NCI-H2227 (cell line): ENCODE data around the gene VTI1A.
A peak's percentile ranks its signal among the peaks of the same experiment; 100 is the strongest.
"Not testable (repeated sequence)": the region's sequence is repeated elsewhere in the genome, so short reads cannot be mapped to it uniquely, and the experiment has no call there.

ENCODE experiments used
- DNase-seq: peaks from one replicate; lab custom pipeline; 2025; ENCODE audit not compliant: unreplicated experiment; lab: John Stamatoyannopoulos, UW

The VTI1A gene

DNA sequence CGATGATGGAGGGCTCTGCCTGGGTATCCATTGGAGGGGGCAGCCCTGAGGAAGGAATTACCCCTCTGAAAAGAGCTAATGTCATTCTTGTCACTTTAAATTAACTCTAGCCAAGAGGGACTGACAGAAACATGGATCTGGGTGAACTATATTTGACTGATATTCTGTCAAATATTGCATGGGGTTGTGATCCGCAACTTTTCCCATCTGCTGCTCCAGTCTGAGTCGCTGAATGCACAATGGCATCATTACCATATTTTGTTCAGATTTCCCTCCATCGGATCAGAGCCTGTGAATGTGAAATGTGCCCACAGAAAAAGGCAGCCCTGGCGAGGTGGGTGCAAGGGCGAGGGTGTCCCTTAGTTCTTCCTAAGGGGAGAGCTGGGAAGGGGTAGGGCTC, 402.5 kb downstream of the VTI1A start:
- no peak for DNase-seq

DNA sequence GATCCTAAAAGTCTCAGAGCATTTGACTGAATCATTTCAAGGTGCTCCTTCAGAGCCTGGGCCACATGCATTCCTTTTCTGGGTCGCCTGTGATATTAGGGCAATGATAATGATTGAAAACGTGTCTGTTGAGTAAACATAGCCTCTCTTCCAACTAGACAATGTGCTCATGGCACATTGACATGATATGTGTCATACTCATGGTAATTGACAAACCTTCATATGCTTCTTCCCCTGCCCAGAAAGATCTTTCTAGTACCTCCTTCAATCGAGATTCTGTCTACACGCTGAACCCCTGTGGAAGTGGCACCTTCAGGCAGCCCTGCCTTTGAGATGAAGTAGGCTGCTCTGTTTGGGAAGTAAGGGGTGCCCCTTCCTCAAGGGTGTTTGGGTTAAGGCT, 404.2 kb downstream of the VTI1A start:
- DNase-seq = no peak

DNA sequence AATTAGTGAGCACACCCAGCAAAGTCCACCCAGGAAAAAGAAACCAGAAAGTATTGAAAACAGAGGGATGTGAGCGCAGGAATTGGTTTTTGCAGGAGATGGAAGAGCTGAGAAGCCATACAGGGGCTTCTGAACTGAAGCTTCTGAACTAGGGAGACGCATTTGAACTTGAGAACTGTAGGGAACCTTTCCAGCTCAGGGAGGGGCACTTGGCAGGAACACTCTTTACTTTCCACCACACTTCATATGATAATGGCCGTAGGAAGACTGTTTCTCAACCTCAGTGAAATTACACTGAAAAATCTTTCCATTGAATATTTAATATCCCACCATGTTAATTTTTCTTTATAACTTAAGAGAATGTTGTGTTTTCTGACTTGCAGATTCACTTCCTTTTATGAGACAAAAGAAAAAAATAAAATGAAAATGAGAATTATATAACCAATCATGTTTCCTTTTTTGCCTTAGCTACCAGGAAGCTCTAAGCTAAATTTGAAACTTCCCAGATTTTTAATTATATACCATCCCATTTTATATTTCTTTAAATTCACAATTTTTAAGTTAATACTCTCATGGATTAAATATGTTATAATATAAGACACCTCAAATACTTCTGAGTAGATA, 404.7 kb downstream of the VTI1A start:
- DNase-seq = no peak

DNA sequence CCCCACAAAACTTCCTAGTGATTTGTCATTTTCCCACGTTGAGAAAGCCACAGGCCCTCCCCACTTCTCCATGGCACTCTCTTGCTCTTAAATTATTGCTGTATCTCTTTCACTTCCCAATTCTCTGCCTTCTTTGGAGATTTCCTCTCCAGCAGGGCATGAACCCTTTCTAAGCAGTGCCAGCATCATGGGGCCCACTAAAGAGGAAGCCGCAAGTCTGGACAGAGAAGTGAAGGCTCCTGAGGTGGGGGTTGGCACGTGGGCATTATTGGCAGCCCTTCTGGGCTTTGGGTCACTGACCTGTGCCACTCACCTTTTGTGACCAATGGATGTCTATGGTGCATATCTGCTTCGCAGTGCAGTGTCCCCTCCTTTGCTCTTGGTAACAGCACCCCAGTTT, 405.3 kb downstream of the VTI1A start:
- no peak for DNase-seq

DNA sequence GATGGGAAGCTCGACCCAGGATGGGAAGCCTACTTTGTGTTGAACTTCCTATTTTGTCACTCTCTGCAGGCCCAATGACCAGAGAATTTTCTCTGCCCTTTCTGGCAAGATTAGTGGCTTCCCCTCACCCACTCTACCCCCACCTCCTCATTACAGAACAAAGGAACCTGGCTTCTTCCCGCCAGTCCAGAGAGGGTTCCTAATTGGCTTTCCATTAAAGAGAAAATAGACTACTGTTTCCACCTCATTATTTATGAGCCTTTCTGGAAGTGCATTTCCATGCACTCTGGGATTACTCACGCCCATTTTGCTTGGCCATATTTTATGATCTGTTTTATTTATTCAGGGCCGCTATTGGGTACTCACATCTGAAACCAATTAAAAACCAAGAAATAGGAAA, 408.1 kb downstream of the VTI1A start:
- DNase-seq = peak; percentile 4

DNA sequence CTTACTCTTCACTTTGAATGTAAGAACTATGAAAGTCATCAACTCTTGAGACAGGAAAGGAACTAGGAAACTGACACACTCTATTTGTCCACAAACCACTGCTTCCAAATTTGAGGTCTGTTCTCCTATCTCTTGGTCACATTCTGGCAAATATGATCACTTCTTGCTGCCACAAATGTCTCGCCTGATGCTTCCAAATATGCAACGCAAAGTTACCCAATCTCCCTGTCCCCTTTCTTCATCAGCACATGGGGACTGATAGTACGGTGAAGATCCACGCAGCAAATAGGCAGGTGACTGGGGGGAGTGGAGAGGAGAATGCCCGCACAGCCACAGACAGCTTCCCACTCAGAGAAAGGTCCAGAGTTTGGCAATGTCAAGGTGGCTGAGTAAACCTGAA, 410.5 kb downstream of the VTI1A start:
- no peak for DNase-seq

DNA sequence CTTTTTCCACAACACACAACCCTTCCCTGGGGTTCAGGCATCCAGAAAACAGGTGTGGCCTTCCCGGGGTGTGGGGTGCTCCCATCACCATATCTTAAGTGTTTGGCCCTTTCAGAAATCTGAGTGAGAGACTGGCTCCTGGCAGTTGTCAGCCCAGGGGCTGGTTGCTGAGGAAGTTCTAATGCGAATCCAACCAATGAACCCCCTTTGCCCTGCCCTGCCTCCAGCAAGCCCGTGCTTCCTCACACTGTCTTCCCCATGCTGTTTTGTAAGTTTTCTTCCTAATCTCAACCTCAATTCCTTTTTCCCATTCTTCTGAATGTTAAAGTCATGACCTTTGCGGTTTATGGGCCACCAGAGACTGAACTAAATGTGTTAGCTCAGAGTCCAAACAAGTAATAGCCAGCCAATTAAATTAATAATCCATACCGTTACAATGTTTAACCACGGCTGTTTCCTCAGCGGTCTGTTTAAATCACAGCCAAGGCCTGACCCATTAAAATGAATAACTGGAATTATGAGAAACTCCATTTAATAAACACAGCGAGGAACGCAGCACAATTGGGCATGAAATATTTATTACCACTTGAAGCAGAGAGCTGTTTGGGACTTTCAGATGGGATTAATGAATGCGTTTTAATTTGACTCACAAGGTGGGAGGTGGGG, 412.1 kb downstream of the VTI1A start:
- no peak for DNase-seq

DNA sequence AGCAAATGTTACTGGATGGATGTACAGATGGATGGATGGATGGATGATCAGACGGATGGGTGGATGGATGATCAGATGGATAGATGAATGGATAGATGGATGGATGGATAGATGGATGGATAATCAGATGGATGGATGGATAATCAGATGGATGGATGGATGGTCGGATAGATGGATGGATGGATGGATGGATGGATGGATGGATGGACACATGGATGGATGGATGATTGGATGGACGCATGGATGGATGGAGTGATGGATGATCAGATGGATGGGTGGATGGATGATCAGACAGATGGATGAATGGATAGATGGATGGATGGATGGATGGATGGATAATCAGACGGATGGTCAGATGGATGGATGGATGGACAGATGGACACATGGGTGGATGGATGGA, 412.8 kb downstream of the VTI1A start:
- no peak for DNase-seq

DNA sequence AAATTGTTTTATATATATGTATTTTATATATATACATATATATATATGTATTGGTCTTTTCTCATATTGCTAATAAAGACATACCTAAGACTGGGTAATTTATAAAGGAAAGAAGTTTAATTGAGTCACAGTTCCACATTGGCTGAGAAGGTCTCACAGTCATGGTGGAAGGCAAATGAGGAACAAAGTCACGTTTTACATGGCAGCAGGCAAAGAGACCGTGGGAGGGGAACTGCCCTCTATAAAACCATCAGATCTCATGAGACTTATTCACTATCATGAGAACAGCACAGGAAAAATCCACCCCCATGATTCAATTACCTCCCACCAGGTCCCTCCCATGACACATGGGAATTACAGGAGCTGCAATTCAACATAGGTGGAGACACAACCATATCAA, 416.4 kb downstream of the VTI1A start:
- not testable (repeated sequence) for DNase-seq
